ENCODE data around the gene CATSPER1. TPM values are rescaled to one million over a fixed set of nuclear protein-coding genes. Genes with fewer than 3 reads are reported as not detected.

CATSPER1 gene
- total and polyA plus RNA-seq, 2 experiments from 2014 or later: not detected

- Histone ChIP-seq H3K36me3 (peaks cover 15% of the 10 kb centered on the region), H3K27ac (peak overlapping the region; percentile 69), H3K27me3 (no peaks in the 10 kb centered on the region), H3K4me1 (ENCODE audit: low read depth) (peaks cover 24% of the 10 kb centered on the region), H3K4me3 (peak overlapping the region; percentile 87), H3K9me3 (ENCODE audit: low read depth) (no peaks in the 10 kb centered on the region)
- no peak for DNase-seq (ENCODE audit: low read depth in 1 of 2, low spot score in 1 of 2)
- TF ChIP-seq CTCF (IDR thresholded peaks at IDR 0.05; ENCODE audit: low read depth, low read length): no peak
These were observed 45.1 kb upstream of the CATSPER1 start for GRCh38 chr11:66071381-66071801.

DNA sequence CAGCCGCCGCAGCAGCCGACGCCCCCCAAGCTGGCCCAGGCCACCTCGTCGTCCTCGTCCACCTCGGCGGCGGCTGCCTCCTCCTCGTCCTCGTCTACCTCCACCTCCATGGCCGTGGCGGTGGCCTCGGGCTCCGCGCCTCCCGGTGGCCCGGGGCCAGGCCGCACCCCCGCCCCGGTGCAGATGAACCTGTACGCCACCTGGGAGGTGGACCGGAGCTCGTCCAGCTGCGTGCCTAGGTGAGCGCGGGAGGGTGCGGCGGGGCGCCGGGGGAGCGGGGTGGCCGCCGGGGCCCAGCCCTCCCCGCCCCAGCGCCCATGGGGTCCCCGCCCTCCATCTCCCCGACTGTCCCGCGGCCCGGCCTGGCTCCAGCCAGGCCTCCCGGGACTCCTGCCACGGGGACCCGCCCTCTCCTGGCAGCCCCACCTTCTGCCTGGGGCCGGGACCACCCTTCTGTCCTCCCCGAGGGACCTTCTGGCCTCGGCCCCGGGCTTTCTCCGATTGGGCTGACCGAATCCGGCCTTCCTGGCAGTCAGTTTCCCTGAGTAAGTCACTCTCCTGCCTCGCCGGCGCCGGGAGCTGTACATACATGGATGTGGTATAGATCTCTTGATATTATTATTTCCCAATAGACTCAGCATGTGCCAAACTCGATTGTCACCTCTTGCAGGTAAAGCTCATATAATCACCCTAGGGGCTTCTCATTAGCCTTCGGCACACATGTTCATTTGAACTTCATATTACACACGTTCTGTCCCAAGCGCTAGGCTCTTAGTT lies 44.5 kb upstream of the CATSPER1 start:
- Histone ChIP-seq H3K36me3 (peaks cover 20% of the 10 kb centered on the region), H3K27ac (peak overlapping the region; percentile 69)
- TF ChIP-seq CTCF (IDR thresholded peaks at IDR 0.05; ENCODE audit: low read depth, low read length): no peak

GRCh38 chr11:66069715-66070603 lies 43.7 kb upstream of the CATSPER1 start, which contains the start of gene PACS1:
PACS1 (plus strand) TSS chr11:66070272; CDS start chr11:66070487, 215 bp downstream.
- Histone ChIP-seq H3K27ac (peak within 1 kb of the TSS; percentile 94), H3K9me3 (ENCODE audit: low read depth) (no peaks in the 10 kb centered on the region), H3K27me3 (no peaks in the 10 kb centered on the region), H3K4me3 (peak within 1 kb of the TSS; percentile 87), H3K4me1 (ENCODE audit: low read depth) (peaks cover 24% of the 10 kb centered on the region), H3K36me3 (peaks cover 28% of the 10 kb centered on the region)
- peak; percentile 80 to 95 for DNase-seq (ENCODE audit: low read depth in 1 of 2, low spot score in 1 of 2)
- no peak for TF ChIP-seq CTCF (IDR thresholded peaks at IDR 0.05; ENCODE audit: low read depth, low read length)

More for the DNA sequence above, 44.5 kb upstream of the CATSPER1 start:
- H3K9me3 ChIP-seq (ENCODE audit: low read depth): no peaks in the 10 kb centered on the region
- H3K4me1 ChIP-seq (ENCODE audit: low read depth): peaks cover 24% of the 10 kb centered on the region
- peak; percentile 51 to 57 for DNase-seq (ENCODE audit: low read depth in 1 of 2, low spot score in 1 of 2)
- no peaks in the 10 kb centered on the region for H3K27me3 ChIP-seq
- peak overlapping the region; percentile 87 for H3K4me3 ChIP-seq

- Histone ChIP-seq H3K27me3 (no peaks in the 10 kb centered on the region), H3K27ac (peak overlapping the region; percentile 94), H3K9me3 (ENCODE audit: low read depth) (no peaks in the 10 kb centered on the region), H3K36me3 (peaks cover 34% of the 10 kb centered on the region), H3K4me3 (peak overlapping the region; percentile 87), H3K4me1 (ENCODE audit: low read depth) (peaks cover 24% of the 10 kb centered on the region)
- DNase-seq (ENCODE audit: low read depth in 1 of 2, low spot score in 1 of 2): peak; percentile 57 to 70
- TF ChIP-seq CTCF (IDR thresholded peaks at IDR 0.05; ENCODE audit: low read depth, low read length): peak; percentile 13
These were observed 42.8 kb upstream of the CATSPER1 start for GRCh38 chr11:66068923-66069714.
